ENCODE data around the gene SCP2D1.
A peak's percentile ranks its signal among the peaks of the same experiment; 100 is the strongest.

SCP2D1 gene

GRCh38 chr20:18840248-18840645 is 26.7 kb downstream of the SCP2D1 start:
- Histone ChIP-seq H3K27ac (ENCODE audit: low read depth, low read length) (no peak overlapping the region), H3K4me1 (ENCODE audit: control insufficient read depth in 5 of 5, insufficient read depth in 5 of 5, low read length in 5 of 5) (no peaks in the 10 kb centered on the region), H3K27me3 (ENCODE audit: control insufficient read depth in 5 of 5, insufficient read depth in 4 of 5, low read length in 5 of 5) (no peaks in the 10 kb centered on the region), H3K9ac (ENCODE audit: low read length in 5 of 5) (no peak overlapping the region), H3K36me3 (ENCODE audit: control insufficient read depth in 5 of 5, insufficient read depth in 5 of 5, low read length in 5 of 5) (no peaks in the 10 kb centered on the region), H3K9me3 (ENCODE audit: control insufficient read depth in 5 of 5, low read length in 5 of 5) (no peaks in the 10 kb centered on the region), H3K4me3 (ENCODE audit: low read depth in 1 of 5, low read length in 5 of 5) (no peak overlapping the region)

DNA sequence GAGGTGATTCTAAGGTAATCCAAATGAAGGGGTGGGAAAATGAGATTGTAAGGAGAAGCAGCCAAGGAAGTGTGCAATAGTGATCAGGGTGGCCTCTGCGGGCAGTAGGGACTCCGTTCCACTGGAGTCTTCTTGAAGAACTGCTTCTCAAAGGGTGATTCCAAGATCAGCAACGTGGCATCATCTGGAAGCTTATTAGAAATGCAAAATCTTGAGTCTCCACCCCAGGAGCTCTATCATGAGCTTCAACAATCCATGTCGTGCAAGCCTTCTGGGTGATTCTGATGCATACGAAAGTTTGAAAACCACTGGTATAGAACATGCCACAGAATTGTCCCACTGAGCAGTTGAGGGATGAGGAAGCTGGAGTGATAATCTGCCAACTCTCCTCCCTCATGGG is 31.4 kb downstream of the SCP2D1 start:
- Histone ChIP-seq H3K27me3 (ENCODE audit: control insufficient read depth in 5 of 5, insufficient read depth in 4 of 5, low read length in 5 of 5) (no peaks in the 10 kb centered on the region), H3K9ac (ENCODE audit: low read length in 5 of 5) (no peak overlapping the region), H3K27ac (ENCODE audit: low read depth, low read length) (no peak overlapping the region), H3K36me3 (ENCODE audit: control insufficient read depth in 5 of 5, insufficient read depth in 5 of 5, low read length in 5 of 5) (no peaks in the 10 kb centered on the region), H3K4me1 (ENCODE audit: control insufficient read depth in 5 of 5, insufficient read depth in 5 of 5, low read length in 5 of 5) (no peaks in the 10 kb centered on the region), H3K4me3 (ENCODE audit: low read depth in 1 of 5, low read length in 5 of 5) (no peak overlapping the region), H3K9me3 (ENCODE audit: control insufficient read depth in 5 of 5, low read length in 5 of 5) (no peaks in the 10 kb centered on the region)

DNA sequence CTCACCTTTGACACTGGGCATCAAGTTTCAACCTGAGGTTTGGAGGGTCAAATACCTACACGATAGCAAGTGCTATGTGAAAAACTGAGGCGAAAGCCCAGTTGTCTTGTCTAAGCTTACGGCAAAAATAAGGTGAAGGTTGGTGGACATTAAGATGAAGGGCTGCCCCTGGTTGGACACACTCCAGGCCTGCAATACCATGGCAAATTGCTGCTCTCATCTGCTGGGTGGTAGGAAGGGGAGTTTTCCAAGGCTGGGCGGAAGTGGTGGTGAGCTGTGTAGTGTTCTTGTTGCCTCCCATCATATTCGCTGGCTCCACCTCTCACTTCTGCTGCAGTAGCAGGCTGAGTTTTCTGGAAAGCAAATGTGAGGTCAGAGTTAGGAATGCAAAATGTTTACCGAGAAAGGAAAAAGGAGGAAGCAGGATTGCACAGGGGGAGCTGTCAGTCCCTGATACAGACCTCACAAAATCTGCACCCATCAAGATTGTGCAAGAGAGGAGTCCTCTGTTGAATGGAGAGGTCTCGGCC is 33.7 kb downstream of the SCP2D1 start:
- Histone ChIP-seq H3K4me1 (ENCODE audit: control insufficient read depth in 5 of 5, insufficient read depth in 5 of 5, low read length in 5 of 5) (no peaks in the 10 kb centered on the region), H3K27me3 (ENCODE audit: control insufficient read depth in 5 of 5, insufficient read depth in 4 of 5, low read length in 5 of 5) (no peaks in the 10 kb centered on the region), H3K36me3 (ENCODE audit: control insufficient read depth in 5 of 5, insufficient read depth in 5 of 5, low read length in 5 of 5) (no peaks in the 10 kb centered on the region), H3K4me3 (ENCODE audit: low read depth in 1 of 5, low read length in 5 of 5) (no peak overlapping the region), H3K27ac (ENCODE audit: low read depth, low read length) (no peak overlapping the region), H3K9me3 (ENCODE audit: control insufficient read depth in 5 of 5, low read length in 5 of 5) (no peaks in the 10 kb centered on the region), H3K9ac (ENCODE audit: low read length in 5 of 5) (no peak overlapping the region)

DNA sequence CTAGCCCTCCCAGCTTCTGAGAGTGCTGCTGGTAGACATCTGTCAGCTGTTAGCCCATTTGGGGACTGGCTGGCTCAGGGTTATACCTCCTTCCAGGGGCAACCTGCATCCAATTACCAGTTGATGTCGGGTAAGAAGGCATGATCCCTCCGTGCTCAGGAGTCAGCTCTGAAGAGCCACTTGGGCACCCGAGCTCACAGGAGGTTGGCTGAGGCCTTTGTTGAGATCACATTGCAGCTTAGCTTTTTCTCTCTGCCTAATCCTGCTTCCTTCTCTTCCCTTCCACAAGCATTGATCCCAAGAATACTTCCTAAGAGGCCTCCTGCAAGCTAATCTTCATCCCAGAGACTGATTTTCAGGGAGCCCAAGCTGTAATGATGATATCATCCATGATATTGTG is 35.5 kb downstream of the SCP2D1 start:
- H3K9me3 ChIP-seq (ENCODE audit: control insufficient read depth in 5 of 5, low read length in 5 of 5), result no peaks in the 10 kb centered on the region
- no peak overlapping the region for H3K9ac ChIP-seq (ENCODE audit: low read length in 5 of 5)
- H3K27me3 ChIP-seq (ENCODE audit: control insufficient read depth in 5 of 5, insufficient read depth in 4 of 5, low read length in 5 of 5), result no peaks in the 10 kb centered on the region
- no peak overlapping the region for H3K27ac ChIP-seq (ENCODE audit: low read depth, low read length)
- H3K4me3 ChIP-seq (ENCODE audit: low read depth in 1 of 5, low read length in 5 of 5), result no peak overlapping the region
- H3K4me1 ChIP-seq (ENCODE audit: control insufficient read depth in 5 of 5, insufficient read depth in 5 of 5, low read length in 5 of 5), result peaks cover 0 to 10% (median 0%) of the 10 kb centered on the region in 5 donors
- H3K36me3 ChIP-seq (ENCODE audit: control insufficient read depth in 5 of 5, insufficient read depth in 5 of 5, low read length in 5 of 5), result no peaks in the 10 kb centered on the region

GRCh38 chr20:18851629-18852028 is 38.0 kb downstream of the SCP2D1 start:
- Histone ChIP-seq H3K4me3 (ENCODE audit: low read depth in 1 of 5, low read length in 5 of 5) (no peak overlapping the region), H3K9ac (ENCODE audit: low read length in 5 of 5) (no peak overlapping the region), H3K27ac (ENCODE audit: low read depth, low read length) (no peak overlapping the region), H3K27me3 (ENCODE audit: control insufficient read depth in 5 of 5, insufficient read depth in 4 of 5, low read length in 5 of 5) (no peaks in the 10 kb centered on the region), H3K36me3 (ENCODE audit: control insufficient read depth in 5 of 5, insufficient read depth in 5 of 5, low read length in 5 of 5) (no peaks in the 10 kb centered on the region), H3K9me3 (ENCODE audit: control insufficient read depth in 5 of 5, low read length in 5 of 5) (no peaks in the 10 kb centered on the region), H3K4me1 (ENCODE audit: control insufficient read depth in 5 of 5, insufficient read depth in 5 of 5, low read length in 5 of 5) (peaks cover 0 to 26% (median 10%) of the 10 kb centered on the region in 5 donors)

- Histone ChIP-seq H3K36me3 (ENCODE audit: control insufficient read depth in 5 of 5, insufficient read depth in 5 of 5, low read length in 5 of 5) (no peaks in the 10 kb centered on the region), H3K27ac (ENCODE audit: low read depth, low read length) (no peak overlapping the region), H3K9ac (ENCODE audit: low read length in 5 of 5) (no peak overlapping the region), H3K9me3 (ENCODE audit: control insufficient read depth in 5 of 5, low read length in 5 of 5) (no peaks in the 10 kb centered on the region), H3K4me3 (ENCODE audit: low read depth in 1 of 5, low read length in 5 of 5) (no peak overlapping the region), H3K4me1 (ENCODE audit: control insufficient read depth in 5 of 5, insufficient read depth in 5 of 5, low read length in 5 of 5) (peaks cover 0 to 33% (median 16%) of the 10 kb centered on the region in 5 donors), H3K27me3 (ENCODE audit: control insufficient read depth in 5 of 5, insufficient read depth in 4 of 5, low read length in 5 of 5) (no peaks in the 10 kb centered on the region)
These were observed 38.7 kb downstream of the SCP2D1 start for GRCh38 chr20:18852318-18852717.

DNA sequence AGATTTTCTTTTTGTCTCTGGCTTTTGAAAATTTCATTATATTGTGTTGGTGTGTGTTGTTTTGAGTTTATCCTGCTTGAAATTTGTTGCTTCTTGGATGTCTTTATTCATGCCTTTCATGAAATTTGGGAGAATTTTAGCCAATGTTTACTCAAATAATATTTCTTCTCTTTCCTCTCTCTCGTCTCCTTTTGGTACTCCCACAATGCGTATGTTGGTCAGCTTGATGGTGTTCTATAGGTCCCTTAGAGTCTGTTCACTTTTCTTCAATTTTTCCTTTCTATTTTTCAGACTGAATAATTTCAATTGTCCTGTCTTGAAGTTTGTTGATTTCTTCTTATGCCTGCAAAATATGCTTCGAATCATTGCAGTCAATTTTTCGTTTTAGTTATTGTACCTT is 39.6 kb downstream of the SCP2D1 start:
- no peaks in the 10 kb centered on the region for H3K9me3 ChIP-seq (ENCODE audit: control insufficient read depth in 5 of 5, low read length in 5 of 5)
- no peaks in the 10 kb centered on the region for H3K36me3 ChIP-seq (ENCODE audit: control insufficient read depth in 5 of 5, insufficient read depth in 5 of 5, low read length in 5 of 5)
- peaks cover 0 to 38% (median 22%) of the 10 kb centered on the region in 5 donors for H3K4me1 ChIP-seq (ENCODE audit: control insufficient read depth in 5 of 5, insufficient read depth in 5 of 5, low read length in 5 of 5)
- H3K27me3 ChIP-seq (ENCODE audit: control insufficient read depth in 5 of 5, insufficient read depth in 4 of 5, low read length in 5 of 5), result no peaks in the 10 kb centered on the region
- H3K9ac ChIP-seq (ENCODE audit: low read length in 5 of 5), result no peak overlapping the region
- no peak overlapping the region for H3K27ac ChIP-seq (ENCODE audit: low read depth, low read length)
- H3K4me3 ChIP-seq (ENCODE audit: low read depth in 1 of 5, low read length in 5 of 5), result no peak overlapping the region

DNA sequence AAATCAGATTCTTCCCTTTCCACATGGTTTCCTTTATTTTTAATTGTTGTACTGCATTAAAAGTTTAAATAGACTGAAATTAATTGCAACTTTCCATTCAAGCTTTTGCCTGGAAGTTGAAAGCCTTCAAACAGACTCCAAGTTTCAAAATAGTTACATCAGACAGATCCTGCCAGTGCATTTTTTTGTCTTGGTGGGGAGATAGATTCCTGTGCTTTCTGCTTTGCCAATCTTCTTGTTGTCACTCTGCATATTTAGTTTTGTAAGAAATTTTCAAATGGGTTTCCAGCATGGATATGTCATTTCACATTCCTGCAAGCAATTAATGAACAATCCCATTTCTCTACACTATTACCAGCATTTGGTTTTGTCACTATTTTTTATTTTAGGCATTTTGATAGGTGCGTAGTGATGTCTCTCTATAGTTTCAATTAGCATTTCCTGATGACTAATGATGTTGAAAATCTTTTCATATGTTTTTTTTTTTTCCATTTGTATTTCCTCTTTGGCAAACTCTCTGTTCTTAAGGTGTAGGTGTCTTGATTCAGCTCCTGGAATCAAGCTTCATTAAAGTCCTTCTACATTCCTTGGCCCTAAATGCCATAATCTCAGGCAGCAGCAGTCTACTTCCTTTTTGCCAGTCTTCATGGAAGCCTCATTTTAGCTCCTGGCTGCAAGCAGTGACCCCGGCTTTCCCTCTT is 40.5 kb downstream of the SCP2D1 start:
- Histone ChIP-seq H3K9ac (ENCODE audit: low read length in 5 of 5) (no peak overlapping the region), H3K27me3 (ENCODE audit: control insufficient read depth in 5 of 5, insufficient read depth in 4 of 5, low read length in 5 of 5) (no peaks in the 10 kb centered on the region), H3K9me3 (ENCODE audit: control insufficient read depth in 5 of 5, low read length in 5 of 5) (no peaks in the 10 kb centered on the region), H3K36me3 (ENCODE audit: control insufficient read depth in 5 of 5, insufficient read depth in 5 of 5, low read length in 5 of 5) (no peaks in the 10 kb centered on the region), H3K4me3 (ENCODE audit: low read depth in 1 of 5, low read length in 5 of 5) (no peak overlapping the region), H3K27ac (ENCODE audit: low read depth, low read length) (peak overlapping the region; percentile 56), H3K4me1 (ENCODE audit: control insufficient read depth in 5 of 5, insufficient read depth in 5 of 5, low read length in 5 of 5) (peaks cover 0 to 44% (median 22%) of the 10 kb centered on the region in 5 donors)

DNA sequence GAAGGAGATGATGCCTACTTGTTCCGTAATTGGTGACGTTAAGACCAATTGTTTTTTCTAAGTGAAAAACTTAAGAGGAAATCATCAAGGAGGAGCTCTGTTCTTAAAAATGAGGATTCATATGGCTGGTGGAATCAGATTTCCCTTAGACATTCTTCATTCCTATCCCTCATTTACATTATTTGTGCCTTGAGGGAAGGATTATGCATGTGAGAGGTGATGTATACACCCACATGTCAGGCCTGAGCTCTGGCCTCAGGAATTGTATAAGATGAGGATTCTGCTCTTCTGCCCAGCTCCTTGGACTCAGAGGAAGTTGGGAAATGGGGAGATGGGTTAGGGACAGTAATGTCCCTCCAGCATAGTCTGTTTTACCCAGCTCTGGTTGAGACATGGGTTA is 42.3 kb downstream of the SCP2D1 start:
- H3K9ac ChIP-seq (ENCODE audit: low read length in 5 of 5), result no peak overlapping the region
- H3K36me3 ChIP-seq (ENCODE audit: control insufficient read depth in 5 of 5, insufficient read depth in 5 of 5, low read length in 5 of 5), result no peaks in the 10 kb centered on the region
- no peaks in the 10 kb centered on the region for H3K27me3 ChIP-seq (ENCODE audit: control insufficient read depth in 5 of 5, insufficient read depth in 4 of 5, low read length in 5 of 5)
- peaks cover 0 to 6% (median 0%) of the 10 kb centered on the region in 5 donors for H3K9me3 ChIP-seq (ENCODE audit: control insufficient read depth in 5 of 5, low read length in 5 of 5)
- peak overlapping the region; percentile 56 for H3K27ac ChIP-seq (ENCODE audit: low read depth, low read length)
- no peak overlapping the region for H3K4me3 ChIP-seq (ENCODE audit: low read depth in 1 of 5, low read length in 5 of 5)
- peaks cover 0 to 44% (median 22%) of the 10 kb centered on the region in 5 donors for H3K4me1 ChIP-seq (ENCODE audit: control insufficient read depth in 5 of 5, insufficient read depth in 5 of 5, low read length in 5 of 5)

DNA sequence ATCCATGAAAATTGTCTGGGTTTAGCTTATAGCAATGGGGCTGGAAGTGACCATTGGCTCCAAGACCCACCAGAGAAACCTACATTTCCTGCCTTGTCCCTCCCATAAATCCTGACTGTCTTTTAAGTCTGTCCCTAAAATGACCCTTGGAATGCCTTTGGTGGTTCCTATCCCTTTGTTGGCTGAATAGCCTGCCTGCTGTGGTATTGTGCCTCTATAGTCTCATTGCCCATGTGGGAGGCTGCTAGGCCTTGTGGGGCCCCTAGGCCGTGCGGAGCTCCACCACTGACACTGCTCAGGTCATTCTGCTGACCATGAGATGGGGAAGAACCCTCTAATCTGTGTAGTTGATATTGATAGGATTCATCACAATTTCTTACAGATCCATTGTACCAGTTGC is 43.3 kb downstream of the SCP2D1 start:
- Histone ChIP-seq H3K4me1 (ENCODE audit: control insufficient read depth in 5 of 5, insufficient read depth in 5 of 5, low read length in 5 of 5) (peaks cover 0 to 44% (median 22%) of the 10 kb centered on the region in 5 donors), H3K27ac (ENCODE audit: low read depth, low read length) (peak overlapping the region; percentile 72), H3K4me3 (ENCODE audit: low read depth in 1 of 5, low read length in 5 of 5) (peak overlapping the region in 1 of 5 donors; percentile 7)

More for the DNA sequence above, 43.3 kb downstream of the SCP2D1 start:
- Histone ChIP-seq H3K9ac (ENCODE audit: low read length in 5 of 5) (no peak overlapping the region), H3K36me3 (ENCODE audit: control insufficient read depth in 5 of 5, insufficient read depth in 5 of 5, low read length in 5 of 5) (no peaks in the 10 kb centered on the region), H3K9me3 (ENCODE audit: control insufficient read depth in 5 of 5, low read length in 5 of 5) (peaks cover 0 to 6% (median 0%) of the 10 kb centered on the region in 5 donors), H3K27me3 (ENCODE audit: control insufficient read depth in 5 of 5, insufficient read depth in 4 of 5, low read length in 5 of 5) (no peaks in the 10 kb centered on the region)

Data from subcutaneous abdominal adipose tissue (tissue), 5 donors.